GM23248 (cell line): ENCODE measurements around the gene MMP1. TPM values are rescaled to one million over a fixed set of nuclear protein-coding genes. Genes with fewer than 3 reads are reported as not detected.

Experiments
- DNase-seq: peaks from one replicate; pipeline ENCODE4 v3.0.0-alpha.2; 2015
- H2AFZ ChIP-seq: fragments of 200-600 bp; sonication (generic); 2 replicates; pipeline ENCODE4 v1.6.1; 2016; ENCODE audit warnings: antibody characterized with exemption
- H3F3A ChIP-seq: fragments of 200-600 bp; sonication (generic); 2 replicates; pipeline ENCODE4 v1.6.1; 2016; ENCODE audit warnings: mild to moderate bottlenecking, antibody characterized with exemption, mixed run types; ENCODE audit not compliant: insufficient read depth
- H3K27ac ChIP-seq: fragments of 200-600 bp; sonication (generic); 2 replicates; pipeline ENCODE4 v1.5.1; 2016; ENCODE audit warnings: mild to moderate bottlenecking
- H3K27me3 ChIP-seq: fragments of 200-600 bp; sonication (generic); replicated peaks from 2 replicates; pipeline ENCODE4 v1.6.1; 2016; ENCODE audit warnings: mild to moderate bottlenecking; ENCODE audit not compliant: insufficient read depth
- H3K36me3 ChIP-seq: fragments of 200-600 bp; sonication (generic); 2 replicates; pipeline ENCODE4 v1.6.1; 2016; ENCODE audit warnings: low read depth, mild to moderate bottlenecking
- H3K4me1 ChIP-seq: fragments of 200-600 bp; sonication (generic); 2 replicates; pipeline ENCODE4 v1.6.1; 2016; ENCODE audit warnings: mild to moderate bottlenecking; ENCODE audit not compliant: insufficient read depth
- H3K4me2 ChIP-seq: fragments of 200-600 bp; sonication (generic); one replicate; pipeline ENCODE4 v1.6.1; 2016; ENCODE audit warnings: mild to moderate bottlenecking; ENCODE audit not compliant: unreplicated experiment
- H3K4me3 ChIP-seq: fragments of 200-600 bp; sonication (generic); 2 replicates; pipeline ENCODE4 v1.5.1; 2016; ENCODE audit warnings: mild to moderate bottlenecking
- H3K79me2 ChIP-seq: fragments of 200-600 bp; sonication (generic); 2 replicates; pipeline ENCODE4 v1.6.1; 2016; ENCODE audit warnings: mild to moderate bottlenecking; ENCODE audit not compliant: insufficient read depth
- H3K9ac ChIP-seq: fragments of 200-600 bp; sonication (generic); 2 replicates; pipeline ENCODE4 v1.6.1; 2016; ENCODE audit warnings: mild to moderate bottlenecking
- H3K9me2 ChIP-seq: fragments of 200-600 bp; sonication (generic); 2 replicates; pipeline ENCODE4 v1.6.1; 2016; ENCODE audit warnings: mixed run types, mild to moderate bottlenecking, moderate library complexity; ENCODE audit not compliant: insufficient read depth
- H3K9me3 ChIP-seq: fragments of 200-600 bp; sonication (generic); one replicate; pipeline ENCODE4 v1.6.1; 2017; ENCODE audit warnings: low read depth
- H4K20me1 ChIP-seq: fragments of 200-600 bp; sonication (generic); 2 replicates; pipeline ENCODE4 v1.6.0; 2016; ENCODE audit not compliant: insufficient read depth
- EZH2 ChIP-seq: fragments of 200-600 bp; sonication (generic); IDR thresholded peaks from 2 replicates; pipeline ENCODE4 v1.6.1; 2018; ENCODE audit warnings: antibody characterized with exemption, mild to moderate bottlenecking; ENCODE audit not compliant: insufficient read depth, poor library complexity, severe bottlenecking
- EZH2phosphoT487 ChIP-seq: fragments of 200-600 bp; sonication (generic); IDR thresholded peaks from 2 replicates; pipeline ENCODE4 v1.6.1; 2018; ENCODE audit warnings: antibody characterized with exemption, moderate library complexity, mild to moderate bottlenecking, low read depth; ENCODE audit not compliant: insufficient read depth
- WGBS, 2 experiments: methylation state at CpG; one replicate each; pipeline ENCODE4 v1.1.6; 2015 to 2017; ENCODE audit warnings: low lambda C conversion rate in 2 of 2, low coverage in 1 of 2; ENCODE audit errors: missing lambda C conversion rate in 2 of 2; 5-methylcytosine and 5-hydroxymethylcytosine counted together
- in situ Hi-C: fragments of 300-500 bp; cut with MboI; formaldehyde crosslinking; loops from 2 replicates; pipeline ENCODE4 v1.15.0; 2020
- polyA plus RNA-seq: library from polyadenylated mRNA; unstranded; fragments of >200 nt; fragmentation: Nextera tagmentation; extraction: Ambion mirVana; gene quantifications from 2 replicates; pipeline ENCODE4 v1.2.1, GENCODE V29; 2016
- total RNA-seq: library from RNA; depleted of rRNA; stranded (reverse); fragments of >200 nt; shearing (Covaris generic); gene quantifications from 2 replicates; pipeline ENCODE4 v1.2.3, GENCODE V29; 2014

Gene MMP1
- total and polyA plus RNA-seq, 2 experiments from 2014 or later, result 34.5 to 53.2 TPM

GRCh38 chr11:102832612-102833011 lies 34.7 kb upstream of the MMP1 start:
- Histone ChIP-seq H3K79me2 (no peaks in the 10 kb centered on the region), H3K27me3 (no peaks in the 10 kb centered on the region), H2AFZ (no peak overlapping the region), H3K36me3 (no peaks in the 10 kb centered on the region), H3K4me1 (peaks cover 36% of the 10 kb centered on the region), H3K27ac (no peak overlapping the region), H4K20me1 (no peaks in the 10 kb centered on the region), H3F3A (peaks cover 28% of the 10 kb centered on the region), H3K4me3 (no peak overlapping the region), H3K9me3 (no peaks in the 10 kb centered on the region), H3K9ac (no peak overlapping the region), H3K9me2 (no peaks in the 10 kb centered on the region), H3K4me2 (no peak overlapping the region)
- DNase-seq, result no peak
- no peak for TF ChIP-seq EZH2phosphoT487
- 88 to 89% methylated on average over 7 of the region's 7 CpGs for WGBS, 2 experiments
- in situ Hi-C loops, result no loop called here

DNA sequence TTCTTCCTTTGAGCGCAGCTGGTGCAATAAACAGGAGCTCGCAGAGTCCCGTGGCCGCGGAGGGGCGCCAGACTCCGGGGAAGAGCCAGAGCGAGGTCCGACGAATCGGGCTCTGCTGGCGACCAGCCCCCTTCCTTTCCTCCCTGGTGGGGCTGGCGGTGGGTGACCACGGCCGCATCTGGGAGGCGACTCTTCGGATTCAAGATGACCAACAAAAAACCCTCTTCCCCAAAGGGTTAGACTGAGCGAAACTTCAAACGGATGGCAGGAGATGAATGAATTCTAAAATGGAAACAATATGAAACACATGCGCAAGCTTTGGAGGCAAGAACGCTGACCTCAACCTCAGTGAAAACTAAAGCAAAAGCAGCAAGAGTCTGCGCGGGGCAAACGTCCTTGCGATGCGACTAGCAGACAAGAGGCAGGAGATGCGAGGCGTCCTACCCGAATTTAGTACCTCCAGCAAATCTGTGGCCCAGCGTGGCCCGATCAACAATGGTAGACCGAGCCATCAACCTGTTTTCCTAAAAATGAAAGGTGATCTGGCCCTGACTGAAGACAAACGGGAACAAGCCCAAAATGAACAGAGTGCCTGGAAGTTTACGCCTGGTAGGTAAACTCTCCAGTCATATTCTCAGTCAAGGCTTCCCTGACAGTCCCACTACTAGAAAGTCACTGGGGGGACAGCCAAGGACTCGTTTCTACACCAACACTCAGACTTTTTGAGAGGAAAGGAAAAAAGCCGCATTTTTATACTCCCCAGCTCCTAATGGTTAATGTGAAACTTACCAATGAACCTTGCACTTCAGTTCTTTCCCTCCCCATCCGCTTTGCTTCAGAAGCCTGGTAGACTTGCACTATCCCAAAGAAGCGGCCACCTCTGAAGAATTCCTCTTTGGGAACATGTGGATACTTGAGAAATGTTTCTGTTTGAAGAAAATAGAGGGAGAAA lies 33.8 kb upstream of the MMP1 start:
- H3K9me2 ChIP-seq, result no peaks in the 10 kb centered on the region
- TF ChIP-seq EZH2phosphoT487 (no peak), EZH2 (no peak)
- no peaks in the 10 kb centered on the region for H4K20me1 ChIP-seq
- DNase-seq, result peak; percentile 88
- H3K4me3 ChIP-seq, result peak overlapping the region; percentile 71
- in situ Hi-C loops, result no loop called here
- no peaks in the 10 kb centered on the region for H3K27me3 ChIP-seq
- H3K27ac ChIP-seq, result no peak overlapping the region
- peaks cover 26% of the 10 kb centered on the region for H3F3A ChIP-seq
- 15 to 18% methylated on average over 38 of the region's 38 CpGs for WGBS, 2 experiments
- peaks cover 28% of the 10 kb centered on the region for H3K4me1 ChIP-seq
- no peaks in the 10 kb centered on the region for H3K36me3 ChIP-seq
- no peaks in the 10 kb centered on the region for H3K9me3 ChIP-seq
- H3K9ac ChIP-seq, result peak overlapping the region; percentile 49
- H2AFZ ChIP-seq, result peak overlapping the region; percentile 84
- no peaks in the 10 kb centered on the region for H3K79me2 ChIP-seq
- peak overlapping the region; percentile 70 for H3K4me2 ChIP-seq

DNA sequence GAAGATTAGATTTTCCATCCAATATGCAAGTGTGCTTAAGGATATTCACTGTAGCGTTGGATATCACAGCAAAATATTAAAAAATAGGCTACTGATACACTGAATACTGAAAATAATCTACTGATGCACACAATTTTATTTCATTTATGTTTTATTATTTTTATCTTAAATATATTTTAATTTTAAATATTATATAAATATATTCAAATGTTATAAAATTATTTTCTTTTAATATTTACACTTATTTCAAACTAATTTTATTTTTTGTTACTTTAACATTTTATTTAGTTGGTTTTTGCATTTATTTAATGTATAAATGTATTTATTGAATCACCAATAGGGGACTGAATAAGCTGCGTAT lies 33.1 kb upstream of the MMP1 start:
- no peaks in the 10 kb centered on the region for H3K9me2 ChIP-seq
- in situ Hi-C loops, result no loop called here
- H3K4me2 ChIP-seq, result peak overlapping the region; percentile 70
- H3K9me3 ChIP-seq, result no peaks in the 10 kb centered on the region
- no peak overlapping the region for H3K27ac ChIP-seq
- H3K9ac ChIP-seq, result peak overlapping the region; percentile 49; the same call in 1 of the 2 replicates
- H3K36me3 ChIP-seq, result no peaks in the 10 kb centered on the region
- H3K4me3 ChIP-seq, result peak overlapping the region; percentile 71
- no peaks in the 10 kb centered on the region for H3K27me3 ChIP-seq
- H3F3A ChIP-seq, result peaks cover 20% of the 10 kb centered on the region
- DNase-seq, result no peak
- 25 to 34% methylated on average over 2 of the region's 2 CpGs for WGBS, 2 experiments
- TF ChIP-seq EZH2, result no peak
- no peak for TF ChIP-seq EZH2phosphoT487
- H2AFZ ChIP-seq, result peak overlapping the region; percentile 84; the same call in 1 of the 2 replicates
- H3K79me2 ChIP-seq, result no peaks in the 10 kb centered on the region
- no peaks in the 10 kb centered on the region for H4K20me1 ChIP-seq
- peaks cover 21% of the 10 kb centered on the region for H3K4me1 ChIP-seq

GRCh38 chr11:102830001-102830727 lies 32.2 kb upstream of the MMP1 start:
- H3K79me2 ChIP-seq, result no peaks in the 10 kb centered on the region
- H3K9me2 ChIP-seq, result no peaks in the 10 kb centered on the region
- no peak overlapping the region for H3K4me3 ChIP-seq
- WGBS, 2 experiments, result 54 to 55% methylated on average over 5 of the region's 5 CpGs
- no peak overlapping the region for H3K9ac ChIP-seq
- peaks cover 11% of the 10 kb centered on the region for H3F3A ChIP-seq
- no peak for TF ChIP-seq EZH2
- no peak for TF ChIP-seq EZH2phosphoT487
- H2AFZ ChIP-seq, result no peak overlapping the region
- in situ Hi-C loops, result no loop called here
- H3K27ac ChIP-seq, result no peak overlapping the region
- H3K4me2 ChIP-seq, result peak overlapping the region; percentile 26
- no peaks in the 10 kb centered on the region for H3K27me3 ChIP-seq
- peak; percentile 65 for DNase-seq
- H3K36me3 ChIP-seq, result no peaks in the 10 kb centered on the region
- H3K9me3 ChIP-seq, result no peaks in the 10 kb centered on the region
- H3K4me1 ChIP-seq, result peaks cover 14% of the 10 kb centered on the region
- H4K20me1 ChIP-seq, result no peaks in the 10 kb centered on the region
